ENCODE measurements around the gene TMEM88. TPM values are rescaled to one million over a fixed set of nuclear protein-coding genes. Genes with fewer than 3 reads are reported as not detected.

Gene TMEM88
- total and polyA plus RNA-seq, 8 donors: 5.7 to 25.5 (median 14.7) TPM

DNA sequence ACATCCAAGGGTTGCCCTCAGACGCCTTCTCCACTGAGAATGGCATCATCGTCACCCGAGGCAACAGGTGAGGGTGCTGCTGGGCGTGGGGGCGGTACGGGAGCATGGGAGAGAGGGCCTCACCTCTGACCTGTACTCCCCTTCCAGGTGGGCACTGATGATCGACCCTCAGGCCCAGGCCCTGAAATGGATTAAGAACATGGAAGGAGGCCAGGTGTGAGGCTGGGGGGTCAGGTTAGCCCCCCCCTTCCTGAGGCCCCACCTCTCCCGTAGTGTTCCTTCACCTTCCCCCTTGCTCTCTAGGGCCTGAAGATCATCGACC is 37.3 kb upstream of the TMEM88 start:
- DNase-seq (no peak), ATAC-seq (no peak)
- Histone ChIP-seq H3K4me3 (no peak overlapping the region), H3K9me3 (no peaks in the 10 kb centered on the region), H3K36me3 (no peaks in the 10 kb centered on the region), H3K4me1 (no peaks in the 10 kb centered on the region), H3K27ac (no peak overlapping the region), H3K27me3 (no peaks in the 10 kb centered on the region)
- intact Hi-C loops (cut with DNase I): no loop called here
- no peak for TF ChIP-seq CTCF (IDR thresholded peaks at IDR 0.05)

- no peak for TF ChIP-seq CTCF (IDR thresholded peaks at IDR 0.05)
- no peaks in the 10 kb centered on the region for H3K27me3 ChIP-seq
These were observed 36.8 kb upstream of the TMEM88 start for GRCh38 chr17:7818026-7818425.

DNA sequence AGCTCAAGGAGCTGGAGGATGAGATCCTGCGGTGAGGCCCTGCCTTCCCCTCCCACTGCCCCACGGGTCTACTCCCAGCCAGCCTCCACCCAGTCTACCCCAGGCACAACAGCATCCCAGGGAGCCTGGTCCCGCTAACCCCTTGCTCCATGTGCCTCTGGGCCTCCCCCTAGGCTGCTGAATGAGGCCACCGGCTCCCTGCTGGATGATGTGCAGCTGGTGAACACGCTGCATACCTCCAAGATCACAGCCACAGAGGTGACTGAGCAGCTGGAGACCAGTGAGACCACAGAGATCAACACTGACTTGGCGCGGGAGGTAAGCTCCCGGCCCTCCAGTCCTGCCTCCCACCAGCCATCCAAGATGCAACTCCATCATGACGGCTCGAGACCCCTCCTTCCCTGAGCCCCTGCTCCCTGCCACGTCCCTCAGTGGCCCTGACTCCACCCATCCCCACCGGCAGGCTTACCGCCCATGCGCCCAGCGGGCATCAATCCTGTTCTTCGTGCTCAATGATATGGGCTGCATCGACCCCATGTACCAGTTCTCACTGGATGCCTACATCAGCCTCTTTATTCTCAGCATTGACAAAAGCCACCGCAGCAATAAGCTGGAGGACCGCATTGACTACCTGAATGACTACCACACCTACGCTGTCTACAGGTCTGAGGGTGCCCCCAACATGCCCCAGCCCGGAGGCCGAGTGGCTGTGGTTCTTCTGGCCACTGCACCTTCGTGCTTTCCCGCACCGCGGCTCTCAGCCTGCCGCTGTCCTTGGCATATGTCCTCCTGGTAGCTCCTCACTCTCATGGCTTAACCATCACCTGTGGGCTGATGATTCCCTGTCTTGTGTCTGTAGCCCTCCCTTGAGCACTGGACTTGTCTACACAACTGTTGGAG is 35.9 kb upstream of the TMEM88 start:
- no peak for TF ChIP-seq CTCF (IDR thresholded peaks at IDR 0.05)
- intact Hi-C loops (cut with DNase I): no loop called here
- Histone ChIP-seq H3K27ac (no peak overlapping the region), H3K36me3 (no peaks in the 10 kb centered on the region), H3K27me3 (no peaks in the 10 kb centered on the region), H3K9me3 (no peaks in the 10 kb centered on the region), H3K4me1 (no peaks in the 10 kb centered on the region), H3K4me3 (no peak overlapping the region)
- no peak for ATAC-seq
- DNase-seq: no peak

More at GRCh38 chr17:7818026-7818425, 36.8 kb upstream of the TMEM88 start:
- H3K36me3 ChIP-seq: no peaks in the 10 kb centered on the region
- H3K9me3 ChIP-seq: no peaks in the 10 kb centered on the region
- H3K4me1 ChIP-seq: no peaks in the 10 kb centered on the region
- no peak overlapping the region for H3K4me3 ChIP-seq
- ATAC-seq: no peak
- H3K27ac ChIP-seq: no peak overlapping the region
- intact Hi-C loops (cut with DNase I): no loop called here
- no peak for DNase-seq

DNA sequence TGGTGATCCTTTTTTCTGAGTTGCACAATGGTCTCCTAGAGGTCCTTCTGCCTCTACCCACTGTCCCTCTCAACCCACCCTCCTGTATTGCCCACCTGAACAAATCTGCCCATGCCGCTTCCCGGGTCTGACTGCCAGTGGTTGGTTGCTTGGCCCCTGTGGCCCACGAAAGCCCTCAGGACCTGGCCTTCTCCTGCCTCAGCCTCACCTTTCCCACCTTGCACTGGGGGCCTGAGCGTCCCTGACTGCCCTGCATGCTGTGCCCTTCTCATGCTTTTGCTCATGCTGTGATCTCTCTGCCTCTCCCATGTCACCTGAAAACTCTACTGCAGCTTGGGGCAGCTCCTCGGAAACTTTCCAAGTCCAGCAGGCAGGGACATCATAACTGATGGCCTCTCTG is 34.6 kb upstream of the TMEM88 start:
- Histone ChIP-seq H3K4me3 (no peak overlapping the region), H3K27ac (no peak overlapping the region), H3K36me3 (no peaks in the 10 kb centered on the region), H3K27me3 (no peaks in the 10 kb centered on the region), H3K4me1 (no peaks in the 10 kb centered on the region), H3K9me3 (no peaks in the 10 kb centered on the region)
- ATAC-seq: no peak
- TF ChIP-seq CTCF (IDR thresholded peaks at IDR 0.05): no peak
- intact Hi-C loops (cut with DNase I): no loop called here
- DNase-seq: no peak

- Histone ChIP-seq H3K36me3 (no peaks in the 10 kb centered on the region), H3K4me1 (no peaks in the 10 kb centered on the region), H3K27ac (no peak overlapping the region), H3K27me3 (no peaks in the 10 kb centered on the region), H3K9me3 (no peaks in the 10 kb centered on the region), H3K4me3 (no peak overlapping the region)
- no peak for ATAC-seq
- no peak for TF ChIP-seq CTCF (IDR thresholded peaks at IDR 0.05)
- no peak for DNase-seq
- intact Hi-C loops (cut with DNase I): no loop called here
These were observed 32.7 kb upstream of the TMEM88 start for GRCh38 chr17:7822126-7822525.

Data from left lung (tissue), 10 donors.